Osteoblast (primary cell): ENCODE results near the gene ZDHHC14. TPM values are rescaled to one million over a fixed set of nuclear protein-coding genes. Genes with fewer than 3 reads are reported as not detected.
"Not testable (repeated sequence)": the region's sequence is repeated elsewhere in the genome, so short reads cannot be mapped to it uniquely, and the experiment has no call there.

Source experiments
- DNase-seq: peaks from one replicate; pipeline ENCODE4 v3.0.0; 2011; ENCODE audit warnings: low spot score, mixed read lengths; ENCODE audit not compliant: insufficient read length; ENCODE audit errors: missing footprints
- H2AFZ ChIP-seq: 2 replicates; pipeline ENCODE4 v1.6.0; 2011; ENCODE audit warnings: mild to moderate bottlenecking, low read length
- H3K27ac ChIP-seq: 2 replicates; pipeline ENCODE4 v1.5.1; 2011; ENCODE audit warnings: mild to moderate bottlenecking, low read depth, low read length, moderate library complexity
- H3K27me3 ChIP-seq: 2 replicates; pipeline ENCODE4 v1.6.0; 2012; ENCODE audit warnings: mild to moderate bottlenecking, control low read depth, inconsistent platforms, low read length, moderate library complexity; ENCODE audit not compliant: insufficient read depth
- H3K36me3 ChIP-seq: 2 replicates; pipeline ENCODE4 v1.5.1; 2011; ENCODE audit warnings: mild to moderate bottlenecking, low read length, control low read depth, moderate library complexity; ENCODE audit not compliant: insufficient read depth
- H3K4me1 ChIP-seq: 2 replicates; pipeline ENCODE4 v1.5.1; 2011; ENCODE audit warnings: mild to moderate bottlenecking, low read length, control low read depth, moderate library complexity; ENCODE audit not compliant: insufficient read depth
- H3K4me2 ChIP-seq: 2 replicates; pipeline ENCODE4 v1.6.0; 2011; ENCODE audit warnings: mild to moderate bottlenecking, low read length; ENCODE audit not compliant: insufficient read depth
- H3K4me3 ChIP-seq: fragments of 200-600 bp; sonication (generic); 3 replicates; pipeline ENCODE4 v1.5.1; 2012; ENCODE audit warnings: mild to moderate bottlenecking, low read length, inconsistent platforms; ENCODE audit not compliant: insufficient read depth
- H3K79me2 ChIP-seq: 2 replicates; pipeline ENCODE4 v1.6.0; 2012; ENCODE audit warnings: mild to moderate bottlenecking, low read length, control low read depth, inconsistent platforms; ENCODE audit not compliant: insufficient read depth
- H3K9me3 ChIP-seq: 2 replicates; pipeline ENCODE4 v1.5.1; 2011; ENCODE audit warnings: low read depth, low read length, control low read depth
- H4K20me1 ChIP-seq: 2 replicates; pipeline ENCODE4 v1.6.0; 2012; ENCODE audit warnings: mild to moderate bottlenecking, low read length, control low read depth; ENCODE audit not compliant: insufficient read depth
- total RNA-seq: library from RNA; depleted of rRNA; stranded (reverse); fragments of >200 nt; gene quantifications from 2 replicates; pipeline ENCODE4 v1.2.3, GENCODE V29; 2012
- TF ChIP-seq, protein P1 (sequence below): IDR thresholded peaks from 2 replicates; pipeline ENCODE4 v1.5.1; 2011; ENCODE audit warnings: mild to moderate bottlenecking, low read depth, low read length, moderate library complexity; ENCODE audit errors: extremely low read depth

ZDHHC14 gene
- total RNA-seq, 1 donor, result 1.4 TPM

DNA sequence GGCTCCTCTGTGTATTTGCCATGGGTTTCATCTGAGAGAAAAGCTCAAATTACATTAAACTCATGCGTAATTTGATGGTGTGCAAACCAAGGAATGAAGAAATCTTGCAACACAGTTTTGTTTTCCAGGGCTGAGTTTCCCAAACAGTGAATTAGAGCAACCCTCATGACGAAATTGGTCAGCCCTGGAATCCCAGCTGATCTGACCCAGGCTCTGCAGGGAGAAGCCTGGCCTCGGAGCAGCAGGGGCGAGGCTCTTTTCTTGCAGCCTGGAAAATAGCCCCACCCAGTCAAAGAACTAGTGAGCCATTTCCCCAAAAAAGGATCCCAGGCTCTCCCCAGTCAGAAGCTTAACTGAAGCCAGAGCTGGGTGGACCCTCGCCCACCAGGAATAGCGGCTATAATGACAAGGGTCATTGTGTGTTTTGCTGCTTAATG lies 334.8 kb downstream of the ZDHHC14 start:
- Histone ChIP-seq H3K27ac (peak overlapping the region; percentile 72), H3K79me2 (no peaks in the 10 kb centered on the region), H3K4me3 (no peak overlapping the region), H3K36me3 (no peaks in the 10 kb centered on the region), H3K4me2 (peak overlapping the region; percentile 40), H2AFZ (no peak overlapping the region), H3K4me1 (peaks cover 23% of the 10 kb centered on the region), H3K9me3 (no peaks in the 10 kb centered on the region), H4K20me1 (no peaks in the 10 kb centered on the region), H3K27me3 (peaks cover 14% of the 10 kb centered on the region)
- TF ChIP-seq, protein P1, sequence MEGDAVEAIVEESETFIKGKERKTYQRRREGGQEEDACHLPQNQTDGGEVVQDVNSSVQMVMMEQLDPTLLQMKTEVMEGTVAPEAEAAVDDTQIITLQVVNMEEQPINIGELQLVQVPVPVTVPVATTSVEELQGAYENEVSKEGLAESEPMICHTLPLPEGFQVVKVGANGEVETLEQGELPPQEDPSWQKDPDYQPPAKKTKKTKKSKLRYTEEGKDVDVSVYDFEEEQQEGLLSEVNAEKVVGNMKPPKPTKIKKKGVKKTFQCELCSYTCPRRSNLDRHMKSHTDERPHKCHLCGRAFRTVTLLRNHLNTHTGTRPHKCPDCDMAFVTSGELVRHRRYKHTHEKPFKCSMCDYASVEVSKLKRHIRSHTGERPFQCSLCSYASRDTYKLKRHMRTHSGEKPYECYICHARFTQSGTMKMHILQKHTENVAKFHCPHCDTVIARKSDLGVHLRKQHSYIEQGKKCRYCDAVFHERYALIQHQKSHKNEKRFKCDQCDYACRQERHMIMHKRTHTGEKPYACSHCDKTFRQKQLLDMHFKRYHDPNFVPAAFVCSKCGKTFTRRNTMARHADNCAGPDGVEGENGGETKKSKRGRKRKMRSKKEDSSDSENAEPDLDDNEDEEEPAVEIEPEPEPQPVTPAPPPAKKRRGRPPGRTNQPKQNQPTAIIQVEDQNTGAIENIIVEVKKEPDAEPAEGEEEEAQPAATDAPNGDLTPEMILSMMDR, result no peak
- peak; percentile 94 for DNase-seq

DNA sequence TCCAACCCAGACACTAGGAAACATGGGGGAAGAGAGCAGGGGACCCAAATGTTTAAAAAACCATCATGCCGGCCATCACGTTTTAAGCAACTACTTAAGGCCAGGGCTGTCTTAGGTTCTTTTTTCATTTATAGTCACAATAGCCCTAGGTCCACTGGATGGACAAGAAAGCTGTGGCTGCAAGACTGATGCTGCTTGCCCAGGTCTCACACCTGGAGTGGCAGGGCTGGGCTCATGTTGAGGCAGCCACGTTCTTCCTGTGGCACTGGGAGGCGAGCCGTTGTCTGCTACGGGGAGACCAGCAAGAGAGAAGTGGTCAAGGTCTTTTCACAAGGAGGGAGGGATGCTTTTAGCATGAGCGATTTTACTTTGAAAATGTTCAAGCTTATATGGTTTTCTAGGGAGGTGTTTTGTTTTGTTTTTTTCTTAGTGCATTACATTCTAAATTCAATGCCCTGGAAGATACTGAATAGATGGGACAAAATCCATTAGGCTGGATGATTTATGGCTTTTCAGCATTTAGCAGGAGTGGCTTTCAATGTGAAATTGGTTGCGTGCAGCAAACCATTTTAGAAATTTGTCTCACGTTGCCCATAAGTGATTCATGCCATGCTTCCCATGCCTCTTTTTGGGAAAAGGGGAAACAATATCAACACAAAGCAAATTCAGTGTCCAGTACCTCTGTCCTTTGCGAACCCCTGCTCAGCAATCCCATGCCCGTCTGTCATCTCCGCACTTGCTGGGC lies 335.4 kb downstream of the ZDHHC14 start:
- peak overlapping the region; percentile 29 for H3K27ac ChIP-seq
- no peak overlapping the region for H3K4me3 ChIP-seq

DNA sequence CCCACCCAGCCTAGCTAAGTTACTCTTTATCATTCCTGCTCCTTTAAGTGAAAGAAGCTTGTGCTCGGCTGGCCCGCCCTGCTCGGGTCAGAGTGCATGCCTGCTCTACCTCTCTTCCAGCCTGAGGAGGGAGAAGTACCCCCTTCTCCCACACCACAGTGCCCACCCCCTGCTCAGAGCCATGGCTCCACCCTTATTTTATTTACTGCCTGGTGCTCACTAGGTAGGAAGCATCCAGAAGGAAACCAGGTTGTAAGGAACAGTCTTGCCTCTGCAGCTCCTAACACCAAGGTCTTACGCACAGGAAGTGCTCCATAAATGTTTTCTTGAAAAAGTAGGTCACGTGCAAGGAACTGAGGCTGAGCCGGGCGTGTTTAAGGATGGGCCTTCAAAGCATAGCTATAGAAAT lies 336.4 kb downstream of the ZDHHC14 start:
- H3K27ac ChIP-seq, result no peak overlapping the region

More for the DNA sequence above, 335.4 kb downstream of the ZDHHC14 start:
- Histone ChIP-seq H4K20me1 (no peaks in the 10 kb centered on the region), H2AFZ (no peak overlapping the region), H3K9me3 (no peaks in the 10 kb centered on the region), H3K4me2 (peak overlapping the region; percentile 40), H3K4me1 (peaks cover 23% of the 10 kb centered on the region), H3K36me3 (no peaks in the 10 kb centered on the region), H3K79me2 (no peaks in the 10 kb centered on the region), H3K27me3 (peaks cover 15% of the 10 kb centered on the region)
- no peak for DNase-seq
- TF ChIP-seq, protein P1, result no peak

DNA sequence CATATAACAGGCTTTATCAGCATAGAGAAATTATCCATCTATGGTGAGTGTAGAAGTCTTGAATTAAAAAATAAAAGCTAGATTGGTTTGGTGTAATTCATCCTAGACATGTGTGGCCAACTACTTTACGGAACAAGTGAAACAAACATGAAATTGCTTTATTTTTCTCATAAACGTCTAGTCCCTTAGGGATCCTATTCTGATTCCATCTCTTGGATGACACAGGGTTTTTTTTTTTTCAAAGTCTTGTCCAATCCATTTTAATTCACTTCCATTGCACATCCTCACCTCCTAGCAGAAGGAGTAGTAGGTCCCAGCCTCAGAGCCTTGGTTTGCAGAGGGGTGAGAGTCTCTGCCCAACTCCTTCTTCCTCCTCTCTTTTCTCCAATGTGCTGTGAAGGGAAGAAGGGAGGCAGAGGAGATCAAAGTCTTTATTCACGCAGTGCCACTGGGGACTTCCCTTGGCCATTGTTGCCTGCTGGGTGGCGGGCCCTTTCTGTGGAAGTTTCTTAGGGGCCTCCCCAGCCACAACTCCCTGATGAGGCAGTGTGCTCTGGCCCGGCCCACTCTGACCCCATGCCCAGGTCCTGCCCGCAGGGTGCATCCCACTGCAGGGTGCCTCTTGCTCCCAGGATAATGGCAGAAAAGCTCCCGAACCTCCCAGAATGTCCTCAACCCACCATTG lies 337.7 kb downstream of the ZDHHC14 start:
- H3K36me3 ChIP-seq, result no peaks in the 10 kb centered on the region
- H3K79me2 ChIP-seq, result no peaks in the 10 kb centered on the region
- H3K27me3 ChIP-seq, result peaks cover 13% of the 10 kb centered on the region
- H2AFZ ChIP-seq, result no peak overlapping the region
- no peak overlapping the region for H3K4me2 ChIP-seq
- H3K9me3 ChIP-seq, result no peaks in the 10 kb centered on the region
- H3K27ac ChIP-seq, result no peak overlapping the region
- no peak for DNase-seq
- TF ChIP-seq, protein P1, result no peak
- no peaks in the 10 kb centered on the region for H4K20me1 ChIP-seq
- H3K4me1 ChIP-seq, result peaks cover 23% of the 10 kb centered on the region
- H3K4me3 ChIP-seq, result no peak overlapping the region

More for the DNA sequence above, 336.4 kb downstream of the ZDHHC14 start:
- TF ChIP-seq, protein P1, result no peak
- no peak overlapping the region for H2AFZ ChIP-seq
- no peak overlapping the region for H3K4me2 ChIP-seq
- H3K4me3 ChIP-seq, result no peak overlapping the region
- H3K79me2 ChIP-seq, result no peaks in the 10 kb centered on the region
- H3K9me3 ChIP-seq, result no peaks in the 10 kb centered on the region
- peaks cover 15% of the 10 kb centered on the region for H3K27me3 ChIP-seq
- no peak for DNase-seq
- peaks cover 23% of the 10 kb centered on the region for H3K4me1 ChIP-seq
- H3K36me3 ChIP-seq, result no peaks in the 10 kb centered on the region
- H4K20me1 ChIP-seq, result no peaks in the 10 kb centered on the region

DNA sequence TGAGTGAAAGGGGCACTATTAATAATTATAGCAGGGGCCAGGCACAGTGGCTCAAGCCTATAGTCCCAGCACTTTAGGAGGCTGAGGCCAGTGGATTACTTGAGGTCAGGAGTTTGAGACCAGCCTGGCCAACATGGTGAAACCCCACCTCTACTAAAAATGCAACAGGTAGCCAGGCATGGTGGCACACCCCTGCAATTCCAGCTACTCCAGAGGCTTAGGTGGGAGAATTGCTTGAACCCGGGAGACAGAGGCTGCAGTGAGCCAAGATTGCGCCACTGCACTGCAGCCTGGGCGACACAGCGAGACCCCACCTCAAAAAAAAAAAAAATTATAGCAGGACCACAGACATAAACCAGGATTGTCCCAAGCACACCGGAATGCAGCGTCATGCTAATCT lies 340.0 kb downstream of the ZDHHC14 start:
- not testable (repeated sequence) for H2AFZ ChIP-seq, H3K27ac ChIP-seq, H3K4me2 ChIP-seq, H3K4me1 ChIP-seq, H3K9me3 ChIP-seq, H3K36me3 ChIP-seq, DNase-seq, H3K79me2 ChIP-seq, H3K4me3 ChIP-seq, H4K20me1 ChIP-seq
- peaks cover 24% of the 10 kb centered on the region for H3K27me3 ChIP-seq
